ENCODE results near the gene GPR37L1.

The GPR37L1 gene

DNA sequence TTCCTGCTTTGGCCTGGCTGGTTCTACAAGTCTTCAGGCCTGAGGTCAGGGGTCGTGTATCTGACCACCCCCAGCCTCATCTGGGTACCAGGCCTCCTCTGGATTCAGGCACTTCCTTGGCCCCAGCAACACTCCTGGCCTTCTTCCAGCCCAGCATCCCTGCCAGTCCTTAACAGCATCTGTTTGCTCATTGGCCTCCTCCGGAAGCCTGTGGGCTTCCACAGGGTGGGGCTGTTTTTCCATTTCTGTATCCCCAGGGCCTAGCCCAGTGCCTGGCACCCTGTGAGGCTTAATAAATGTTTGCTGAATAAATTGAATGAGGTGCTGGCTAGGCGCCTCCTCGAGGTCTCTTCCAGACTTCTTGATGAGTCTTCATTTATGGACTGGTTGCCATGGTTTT is 21.5 kb upstream of the GPR37L1 start:
- H3K27ac ChIP-seq, result no peak overlapping the region
- no peak for TF ChIP-seq ZFX (IDR thresholded peaks at IDR 0.05; ENCODE audit: borderline replicate concordance)
- TF ChIP-seq, protein P1, sequence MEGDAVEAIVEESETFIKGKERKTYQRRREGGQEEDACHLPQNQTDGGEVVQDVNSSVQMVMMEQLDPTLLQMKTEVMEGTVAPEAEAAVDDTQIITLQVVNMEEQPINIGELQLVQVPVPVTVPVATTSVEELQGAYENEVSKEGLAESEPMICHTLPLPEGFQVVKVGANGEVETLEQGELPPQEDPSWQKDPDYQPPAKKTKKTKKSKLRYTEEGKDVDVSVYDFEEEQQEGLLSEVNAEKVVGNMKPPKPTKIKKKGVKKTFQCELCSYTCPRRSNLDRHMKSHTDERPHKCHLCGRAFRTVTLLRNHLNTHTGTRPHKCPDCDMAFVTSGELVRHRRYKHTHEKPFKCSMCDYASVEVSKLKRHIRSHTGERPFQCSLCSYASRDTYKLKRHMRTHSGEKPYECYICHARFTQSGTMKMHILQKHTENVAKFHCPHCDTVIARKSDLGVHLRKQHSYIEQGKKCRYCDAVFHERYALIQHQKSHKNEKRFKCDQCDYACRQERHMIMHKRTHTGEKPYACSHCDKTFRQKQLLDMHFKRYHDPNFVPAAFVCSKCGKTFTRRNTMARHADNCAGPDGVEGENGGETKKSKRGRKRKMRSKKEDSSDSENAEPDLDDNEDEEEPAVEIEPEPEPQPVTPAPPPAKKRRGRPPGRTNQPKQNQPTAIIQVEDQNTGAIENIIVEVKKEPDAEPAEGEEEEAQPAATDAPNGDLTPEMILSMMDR (IDR thresholded peaks at IDR 0.05), result peak; percentile 13; the same call in 1 of the 2 replicates

DNA sequence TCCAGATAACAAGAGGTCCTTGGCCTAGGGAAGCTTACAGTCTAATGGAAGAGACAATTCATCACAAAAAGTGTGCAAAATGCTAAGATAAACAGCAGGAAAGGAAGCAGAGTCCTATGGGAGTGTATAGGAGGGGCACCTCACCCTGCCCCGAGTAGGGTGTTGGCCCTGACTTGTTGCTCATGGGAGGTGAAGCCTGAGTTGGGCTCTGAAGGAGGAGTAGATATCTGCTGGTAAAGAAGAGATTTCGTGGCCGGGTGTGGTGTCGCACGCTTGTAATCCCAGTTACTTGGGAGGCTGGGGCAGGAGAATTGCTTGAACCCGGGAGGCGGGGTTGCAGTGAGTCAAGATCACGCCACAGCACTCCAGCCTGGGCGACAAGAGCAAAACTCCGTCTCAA is 18.6 kb upstream of the GPR37L1 start:
- no peak overlapping the region for H3K27ac ChIP-seq
- TF ChIP-seq ZFX (IDR thresholded peaks at IDR 0.05; ENCODE audit: borderline replicate concordance), result no peak
- TF ChIP-seq, protein P1 (IDR thresholded peaks at IDR 0.05), result no peak

DNA sequence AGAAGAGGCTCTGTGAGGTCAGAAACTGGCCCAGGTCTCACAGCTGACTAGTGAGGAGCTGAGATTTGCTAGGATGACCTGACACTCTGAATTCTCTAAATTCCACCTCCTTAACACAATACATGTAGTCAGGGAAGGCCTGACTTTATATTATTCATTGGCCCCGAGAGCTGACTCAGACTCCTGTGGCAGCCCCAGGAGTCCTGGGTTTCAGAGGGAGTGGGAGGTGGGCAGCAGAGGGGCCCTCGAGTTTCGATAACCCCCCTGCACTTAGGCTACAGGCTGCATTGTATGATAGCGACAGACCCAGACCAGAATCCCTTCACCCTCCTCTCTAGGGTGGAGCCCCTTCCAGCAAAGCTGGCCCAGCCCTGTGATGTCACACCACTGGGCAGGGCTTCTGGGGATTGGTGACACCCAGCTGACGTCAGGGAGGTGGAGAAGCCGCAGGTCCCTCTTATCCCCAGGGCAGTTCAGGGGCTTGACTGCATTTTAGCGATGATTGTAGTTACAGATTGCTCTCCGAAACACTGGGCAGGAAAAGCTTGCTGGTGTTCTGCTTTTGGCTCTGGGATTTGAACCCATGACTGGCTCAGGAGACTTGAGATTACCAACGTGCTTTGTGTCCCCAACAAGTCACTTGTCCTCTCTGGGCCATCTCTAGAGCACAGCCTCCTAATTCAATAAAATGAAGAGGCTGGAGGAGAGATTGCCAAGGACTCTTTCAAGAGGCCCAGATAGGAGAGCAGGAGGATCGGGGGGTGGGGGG is 17.0 kb upstream of the GPR37L1 start:
- TF ChIP-seq, protein P1 (IDR thresholded peaks at IDR 0.05), result no peak
- TF ChIP-seq ZFX (IDR thresholded peaks at IDR 0.05; ENCODE audit: borderline replicate concordance), result no peak
- H3K27ac ChIP-seq, result peak overlapping the region; percentile 63

DNA sequence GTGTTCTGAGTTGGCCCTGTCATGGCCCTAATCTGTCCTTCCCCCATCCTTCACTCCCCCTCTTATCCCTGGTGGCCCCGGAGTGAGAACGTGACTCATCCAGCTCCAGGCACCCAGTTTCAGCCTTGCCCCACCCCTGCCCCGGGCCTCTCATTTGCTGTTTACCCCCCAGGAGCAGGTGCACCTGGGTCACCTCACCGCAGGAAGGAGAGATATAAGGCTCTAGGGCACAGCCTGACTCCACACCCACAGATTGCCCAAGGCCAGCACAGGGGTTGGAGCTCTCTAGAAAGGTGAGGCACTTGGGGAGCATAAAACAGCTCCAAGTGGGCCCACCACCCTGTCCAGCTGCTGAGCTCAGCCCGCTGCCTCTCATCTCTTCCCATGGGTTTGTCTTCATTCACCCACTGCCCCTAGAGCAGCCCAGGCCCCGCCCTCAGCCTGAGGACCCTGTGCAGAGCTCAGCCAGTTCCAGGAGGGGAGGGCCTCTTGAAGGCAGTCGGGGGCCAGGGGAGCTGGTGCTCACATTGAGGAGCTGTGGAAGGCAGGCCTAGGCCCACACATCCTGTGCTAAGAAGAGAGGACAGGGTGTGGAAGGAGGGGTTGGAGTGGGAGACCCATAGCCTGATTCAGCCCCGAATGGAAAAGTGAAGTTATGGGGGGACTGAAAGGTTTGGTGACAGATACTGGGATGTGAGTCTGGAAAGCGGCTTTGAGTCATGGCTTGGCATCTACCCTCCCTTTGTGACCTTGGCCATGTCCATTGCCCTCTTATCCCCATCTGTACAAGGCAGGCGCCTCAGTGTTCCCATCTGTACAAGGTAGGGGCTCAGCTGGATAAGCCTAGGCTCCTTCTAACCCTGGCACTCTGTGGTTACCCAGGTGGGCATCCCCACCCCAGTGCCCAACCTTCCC is 16.1 kb upstream of the GPR37L1 start:
- H3K27ac ChIP-seq, result peak overlapping the region; percentile 63
- TF ChIP-seq, protein P1 (IDR thresholded peaks at IDR 0.05), result no peak
- no peak for TF ChIP-seq ZFX (IDR thresholded peaks at IDR 0.05; ENCODE audit: borderline replicate concordance)

- peak overlapping the region; percentile 63 for H3K27ac ChIP-seq
- no peak for TF ChIP-seq ZFX (IDR thresholded peaks at IDR 0.05; ENCODE audit: borderline replicate concordance)
- TF ChIP-seq, protein P1 (IDR thresholded peaks at IDR 0.05), result no peak
Observed at GRCh38 chr1:202107321-202107761, 15.4 kb upstream of the GPR37L1 start.

DNA sequence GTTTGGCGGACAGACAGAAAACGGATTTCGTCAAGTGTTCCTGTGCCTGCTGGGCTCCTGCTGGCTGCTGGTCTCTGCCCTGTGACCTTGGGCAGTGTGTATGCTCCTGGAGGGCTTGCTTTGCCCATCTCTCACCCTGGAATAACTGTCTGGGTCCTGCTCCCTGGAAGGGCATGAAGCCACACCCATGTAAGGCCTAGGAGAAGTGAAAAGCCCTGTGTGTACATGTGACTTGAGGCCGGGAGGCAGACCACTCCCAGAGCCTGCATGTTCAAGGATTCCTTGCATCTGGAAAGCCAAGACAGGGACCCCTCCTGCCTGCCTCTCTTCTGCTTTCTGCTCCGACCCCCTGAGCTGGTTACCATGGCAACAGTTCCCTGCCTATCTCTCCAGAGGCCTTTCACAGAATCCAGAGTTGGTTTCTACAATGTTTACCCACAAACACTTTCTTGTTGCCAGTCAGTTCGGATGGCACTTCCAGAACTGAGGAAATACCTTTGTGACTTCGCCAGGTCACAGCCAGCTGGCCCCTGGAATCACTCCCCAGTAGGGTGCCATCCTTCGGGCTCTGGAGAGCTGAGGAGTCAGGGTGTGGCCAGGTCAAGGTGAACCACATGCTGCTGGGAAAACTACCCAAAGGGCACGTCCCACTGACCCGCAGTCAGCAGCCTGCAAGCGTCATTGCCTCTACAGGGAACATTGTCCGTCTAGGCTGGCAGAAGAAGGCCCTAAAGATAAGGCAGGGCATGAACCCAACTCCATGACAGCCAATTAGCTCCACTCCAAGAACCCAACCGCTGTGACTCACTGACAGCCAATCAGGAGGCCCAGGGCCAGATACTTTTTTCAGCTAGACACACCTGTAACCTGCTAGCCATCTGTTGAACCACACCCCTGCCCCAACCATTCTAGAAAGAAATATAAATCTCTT is 14.7 kb upstream of the GPR37L1 start:
- no peak for TF ChIP-seq ZFX (IDR thresholded peaks at IDR 0.05; ENCODE audit: borderline replicate concordance)
- TF ChIP-seq, protein P1 (IDR thresholded peaks at IDR 0.05), result no peak
- H3K27ac ChIP-seq, result peak overlapping the region; percentile 63

Measured in 22Rv1 (cell line).